Fibroblast of lung (primary cell): ENCODE results near the gene LBR.

Experiments
- CTCF ChIP-seq, 2 donors: IDR thresholded peaks in 1 of 2; conservative IDR thresholded peaks in 1 of 2; 1 replicate in 1 of 2; 2 replicates in 1 of 2; pipeline ENCODE4 v1.5.1; 2011 to 2012; ENCODE audit warnings: low read length in 2 of 2, control low read depth in 1 of 2, inconsistent platforms in 1 of 2, low read depth in 1 of 2, mild to moderate bottlenecking in 1 of 2
- EZH2 ChIP-seq: IDR thresholded peaks from 2 replicates; pipeline ENCODE4 v1.5.1; 2012; ENCODE audit warnings: low read length, control low read depth, mild to moderate bottlenecking; ENCODE audit errors: missing control alignments

- TF ChIP-seq CTCF (conservative IDR thresholded peaks at IDR 0.05 in 1 of 2, IDR thresholded peaks at IDR 0.05 in 1 of 2; ENCODE audit: low read depth in 1 of 2, low read length in 2 of 2) (no peak), EZH2 (no peak)
Observed at GRCh38 chr1:225373155-225373554, 54.7 kb downstream of the LBR start.
